Measurements from ENCODE around the gene PTPRO. TPM values are rescaled to one million over a fixed set of nuclear protein-coding genes. Genes with fewer than 3 reads are reported as not detected.

The PTPRO gene
- total RNA-seq, 1 donor from 2014 or later: 5.2 TPM

DNA sequence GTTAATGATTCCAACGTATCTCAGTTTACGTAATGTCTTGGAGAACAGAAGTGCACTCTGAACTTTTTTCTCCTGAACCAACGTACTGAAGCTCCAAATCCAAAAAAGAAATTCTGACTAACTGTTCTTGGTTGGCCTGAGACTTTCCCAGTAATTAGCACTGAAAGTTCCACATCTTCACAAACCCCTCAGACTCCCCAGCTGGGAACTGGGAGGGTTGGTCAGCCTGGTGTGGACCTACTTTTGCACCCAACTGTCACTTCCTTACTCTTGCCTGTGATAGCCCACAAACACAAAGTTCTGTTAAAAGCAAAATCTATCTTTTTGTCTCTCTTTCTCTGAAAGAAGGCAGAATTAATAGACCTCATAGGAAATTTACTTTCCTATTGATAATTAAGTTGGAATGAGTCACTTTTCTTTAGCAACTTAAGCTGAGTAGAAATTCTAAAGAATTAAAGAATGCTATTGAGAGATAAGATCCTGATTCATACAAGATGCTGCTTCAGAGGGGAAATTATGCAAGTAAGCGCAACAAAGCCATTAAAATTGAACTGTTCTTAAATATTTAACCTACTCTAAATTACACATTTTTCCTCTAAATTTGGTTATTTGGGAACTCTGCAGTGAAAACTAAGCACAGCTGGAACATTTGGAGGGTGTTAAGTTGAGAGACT, 311.8 kb downstream of the PTPRO start:
- no peak for DNase-seq (ENCODE audit: low spot score)

GRCh38 chr12:15636060-15636890, 314.0 kb downstream of the PTPRO start:
- no peak for DNase-seq (ENCODE audit: low spot score)

DNA sequence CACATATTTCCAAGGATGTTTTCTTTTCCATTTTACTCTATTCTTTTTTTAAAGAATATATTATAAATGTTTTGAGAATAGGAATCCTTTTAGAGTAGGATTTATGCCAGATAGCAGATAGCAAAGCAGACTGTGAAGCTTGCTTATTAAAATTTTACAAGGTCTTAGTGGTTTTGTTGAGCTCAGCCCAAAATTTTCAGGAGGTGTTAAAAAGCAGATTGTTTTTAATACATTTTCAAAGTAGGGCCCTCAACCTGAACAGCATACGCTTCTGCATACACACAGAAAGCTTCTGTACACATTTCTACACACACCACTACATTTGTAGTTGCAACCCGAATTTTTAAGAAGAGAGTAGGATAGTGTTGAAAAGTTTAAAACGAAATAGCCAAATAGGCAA, 315.9 kb downstream of the PTPRO start:
- no peak for DNase-seq (ENCODE audit: low spot score)

DNA sequence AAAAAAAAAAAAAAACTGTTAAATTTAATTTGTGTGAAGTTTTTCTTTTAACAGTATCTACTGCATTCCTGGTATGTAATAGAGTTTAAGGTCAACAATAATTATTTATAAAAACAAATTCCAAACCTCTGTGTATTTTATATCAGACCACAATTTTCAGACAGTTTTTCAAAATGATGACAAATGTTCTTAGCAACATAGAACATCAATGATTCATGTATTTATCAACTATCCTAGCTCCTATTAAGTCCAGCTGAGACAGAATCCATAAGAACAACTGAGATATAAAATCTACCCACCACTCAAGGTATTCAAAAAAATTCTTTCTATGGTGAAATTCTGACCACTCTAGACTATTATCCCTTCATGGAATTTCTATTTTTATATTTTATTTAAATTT, 322.4 kb downstream of the PTPRO start:
- DNase-seq (ENCODE audit: low spot score): no peak

DNA sequence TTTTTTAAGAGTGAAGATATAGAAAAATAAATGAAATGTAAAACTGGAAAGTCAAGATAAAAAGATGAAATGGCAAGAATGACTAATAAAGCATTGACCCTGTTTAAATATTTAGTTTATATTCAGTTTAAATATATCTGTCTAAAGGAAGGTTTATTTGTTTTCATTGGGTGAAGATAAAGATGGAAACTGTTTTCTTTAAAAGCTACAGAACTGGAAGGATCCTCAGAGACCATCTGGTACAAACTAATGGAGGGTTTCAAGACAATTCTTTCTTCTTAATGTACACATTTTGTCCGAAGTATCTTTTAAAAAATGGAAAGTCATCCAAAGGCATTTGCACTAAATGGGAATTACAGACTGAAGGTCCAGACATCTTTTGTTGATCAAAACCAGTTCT, 324.3 kb downstream of the PTPRO start:
- DNase-seq (ENCODE audit: low spot score): no peak

Other genes with a start within 250 kb of the PTPRO start
- 15.9 TPM for gene RERG, start 101.1 kb upstream of the PTPRO start, total RNA-seq

All from mesenteric fat pad (tissue), 1 donor.